Neural progenitor cell (in vitro differentiated cells): ENCODE data around the gene KIAA2012. TPM values are rescaled to one million over a fixed set of nuclear protein-coding genes. Genes with fewer than 3 reads are reported as not detected.

Source experiments
- DNase-seq: peaks from one replicate; pipeline ENCODE4 v3.0.0-alpha.2; 2016; ENCODE audit warnings: low spot score
- H2AFZ ChIP-seq: fragments of 200-600 bp; sonication (generic); replicated peaks from 2 replicates; pipeline ENCODE4 v1.6.1; 2016; ENCODE audit warnings: antibody characterized with exemption
- H3F3A ChIP-seq: fragments of 200-600 bp; sonication (generic); 2 replicates; pipeline ENCODE4 v1.6.1; 2016; ENCODE audit warnings: antibody characterized with exemption, low read depth
- H3K27ac ChIP-seq: fragments of 200-600 bp; sonication (generic); 2 replicates; pipeline ENCODE4 v1.5.1; 2016; ENCODE audit warnings: mild to moderate bottlenecking
- H3K27me3 ChIP-seq: fragments of 200-600 bp; sonication (generic); 2 replicates; pipeline ENCODE4 v1.6.1; 2016; ENCODE audit warnings: mild to moderate bottlenecking, moderate library complexity
- H3K36me3 ChIP-seq: fragments of 200-600 bp; sonication (generic); 2 replicates; pipeline ENCODE4 v1.5.1; 2016
- H3K4me1 ChIP-seq: fragments of 200-600 bp; sonication (generic); 2 replicates; pipeline ENCODE4 v1.6.1; 2016; ENCODE audit warnings: mixed run types
- H3K4me2 ChIP-seq: fragments of 200-600 bp; sonication (generic); 2 replicates; pipeline ENCODE4 v1.6.1; 2016
- H3K4me3 ChIP-seq: fragments of 200-600 bp; sonication (generic); 2 replicates; pipeline ENCODE4 v1.5.1; 2016
- H3K79me2 ChIP-seq: fragments of 200-600 bp; sonication (generic); 2 replicates; pipeline ENCODE4 v1.6.1; 2016; ENCODE audit warnings: low read depth
- H3K9ac ChIP-seq: fragments of 200-600 bp; sonication (generic); 2 replicates; pipeline ENCODE4 v1.6.1; 2016
- H3K9me3 ChIP-seq: fragments of 200-600 bp; sonication (generic); 2 replicates; pipeline ENCODE4 v1.5.1; 2016; ENCODE audit warnings: low read depth
- H4K20me1 ChIP-seq: fragments of 200-600 bp; sonication (generic); 2 replicates; pipeline ENCODE4 v1.6.1; 2016; ENCODE audit warnings: low read depth
- H3K27ac Mint-ChIP-seq: 3 replicates; pipeline ENCODE4 v1.8.0; 2021; ENCODE audit warnings: mixed read lengths
- H3K27me3 Mint-ChIP-seq: 2 replicates; pipeline ENCODE4 v1.8.0; 2022; ENCODE audit warnings: low read depth, mild to moderate bottlenecking, inconsistent platforms, moderate library complexity, mixed read lengths; ENCODE audit not compliant: insufficient read depth
- H3K36me3 Mint-ChIP-seq: 3 replicates; pipeline ENCODE4 v1.8.0; 2021; ENCODE audit warnings: mixed read lengths
- H3K4me1 Mint-ChIP-seq: 3 replicates; pipeline ENCODE4 v1.8.0; 2021; ENCODE audit warnings: mixed read lengths
- H3K4me3 Mint-ChIP-seq: 3 replicates; pipeline ENCODE4 v1.8.0; 2021; ENCODE audit warnings: mild to moderate bottlenecking, moderate library complexity, mixed read lengths
- H3K9me3 Mint-ChIP-seq: 3 replicates; pipeline ENCODE4 v1.8.0; 2020; ENCODE audit warnings: mixed read lengths
- EZH2 ChIP-seq: fragments of 200-600 bp; sonication (generic); IDR thresholded peaks from 2 replicates; pipeline ENCODE4 v1.6.1; 2017; ENCODE audit warnings: antibody characterized with exemption, mild to moderate bottlenecking, moderate library complexity
- EZH2phosphoT487 ChIP-seq: fragments of 200-600 bp; sonication (generic); IDR thresholded peaks from 2 replicates; pipeline ENCODE4 v1.6.1; 2017; ENCODE audit warnings: antibody characterized with exemption
- total RNA-seq: library from RNA; depleted of rRNA; stranded (reverse); fragments of >200 nt; gene quantifications from 2 replicates; pipeline ENCODE4 v1.2.3, GENCODE V29; 2015; ENCODE audit warnings: low replicate concordance
- TF ChIP-seq, protein P1 (sequence below): fragments of 200-600 bp; sonication (generic); IDR thresholded peaks from 2 replicates; pipeline ENCODE4 v1.5.1; 2017; ENCODE audit warnings: antibody characterized with exemption, mild to moderate bottlenecking

KIAA2012 gene
- total RNA-seq, 1 donor from 2014 or later = not detected

DNA sequence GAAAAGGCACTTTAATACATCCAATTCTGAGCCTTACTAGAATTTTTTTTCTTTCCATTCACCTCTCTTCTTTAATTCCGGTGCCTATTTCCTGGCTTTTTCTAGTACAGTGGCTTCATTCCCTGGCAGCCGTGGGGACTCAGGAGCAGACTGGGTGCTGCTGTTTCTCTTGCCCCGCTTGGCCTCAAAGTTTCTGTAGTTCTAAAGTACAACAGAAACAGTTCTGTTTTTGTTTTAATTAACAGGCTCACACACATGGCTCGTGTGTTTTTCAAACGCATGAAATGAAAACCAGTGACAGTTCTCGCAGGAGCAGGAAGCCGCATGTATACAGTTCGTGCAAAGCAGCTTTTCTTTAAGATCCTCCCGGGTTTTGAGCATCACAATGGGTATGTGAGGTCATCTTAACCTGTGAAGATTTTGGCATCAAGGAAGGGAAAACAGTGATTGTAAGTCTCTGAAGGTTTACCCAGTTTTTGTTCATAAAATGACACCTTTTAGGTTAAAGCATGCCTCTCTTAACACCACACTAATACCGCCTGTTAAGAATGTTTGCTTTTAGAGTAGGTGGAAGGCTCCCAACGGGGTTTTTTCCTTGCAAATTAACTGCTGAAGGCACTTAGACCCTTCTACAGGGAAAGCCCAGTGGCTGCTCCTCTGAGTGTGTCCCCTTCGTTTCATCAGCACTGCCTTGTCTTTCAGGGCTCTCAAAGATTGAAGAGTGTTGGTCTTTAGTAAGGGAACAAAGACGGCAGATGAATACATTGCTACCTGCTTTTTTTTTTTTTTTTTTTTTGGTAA is 33.6 kb upstream of the KIAA2012 start:
- Mint-ChIP-seq H3K27ac (peak overlapping the region; percentile 70), H3K9me3 (no peaks in the 10 kb centered on the region), H3K4me3 (peak overlapping the region; percentile 79), H3K4me1 (peaks cover 37% of the 10 kb centered on the region), H3K27me3 (no peaks in the 10 kb centered on the region), H3K36me3 (peaks cover 7% of the 10 kb centered on the region)
- H4K20me1 ChIP-seq = peaks cover 67% of the 10 kb centered on the region
- peaks cover 33% of the 10 kb centered on the region for H3K4me1 ChIP-seq
- H3K9ac ChIP-seq = no peak overlapping the region
- H3K9me3 ChIP-seq = no peaks in the 10 kb centered on the region
- peak; percentile 54 for DNase-seq
- H3K4me2 ChIP-seq = peak overlapping the region; percentile 83
- peak overlapping the region; percentile 93 for H3K4me3 ChIP-seq
- no peak overlapping the region for H2AFZ ChIP-seq
- H3K27me3 ChIP-seq = no peaks in the 10 kb centered on the region
- no peaks in the 10 kb centered on the region for H3K36me3 ChIP-seq
- peak overlapping the region; percentile 26 for H3K27ac ChIP-seq
- H3K79me2 ChIP-seq = peaks cover 62% of the 10 kb centered on the region
- peaks cover 57% of the 10 kb centered on the region for H3F3A ChIP-seq
- TF ChIP-seq EZH2phosphoT487 (no peak), EZH2 (no peak)
- TF ChIP-seq, protein P1, sequence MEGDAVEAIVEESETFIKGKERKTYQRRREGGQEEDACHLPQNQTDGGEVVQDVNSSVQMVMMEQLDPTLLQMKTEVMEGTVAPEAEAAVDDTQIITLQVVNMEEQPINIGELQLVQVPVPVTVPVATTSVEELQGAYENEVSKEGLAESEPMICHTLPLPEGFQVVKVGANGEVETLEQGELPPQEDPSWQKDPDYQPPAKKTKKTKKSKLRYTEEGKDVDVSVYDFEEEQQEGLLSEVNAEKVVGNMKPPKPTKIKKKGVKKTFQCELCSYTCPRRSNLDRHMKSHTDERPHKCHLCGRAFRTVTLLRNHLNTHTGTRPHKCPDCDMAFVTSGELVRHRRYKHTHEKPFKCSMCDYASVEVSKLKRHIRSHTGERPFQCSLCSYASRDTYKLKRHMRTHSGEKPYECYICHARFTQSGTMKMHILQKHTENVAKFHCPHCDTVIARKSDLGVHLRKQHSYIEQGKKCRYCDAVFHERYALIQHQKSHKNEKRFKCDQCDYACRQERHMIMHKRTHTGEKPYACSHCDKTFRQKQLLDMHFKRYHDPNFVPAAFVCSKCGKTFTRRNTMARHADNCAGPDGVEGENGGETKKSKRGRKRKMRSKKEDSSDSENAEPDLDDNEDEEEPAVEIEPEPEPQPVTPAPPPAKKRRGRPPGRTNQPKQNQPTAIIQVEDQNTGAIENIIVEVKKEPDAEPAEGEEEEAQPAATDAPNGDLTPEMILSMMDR = no peak

GRCh38 chr2:202040079-202040844 is 32.8 kb upstream of the KIAA2012 start:
- H3K9me3 Mint-ChIP-seq = no peaks in the 10 kb centered on the region
- peak overlapping the region; percentile 93 for H3K4me3 ChIP-seq
- peaks cover 54% of the 10 kb centered on the region for H3K79me2 ChIP-seq
- H3K9me3 ChIP-seq = no peaks in the 10 kb centered on the region
- H3K36me3 Mint-ChIP-seq = peaks cover 7% of the 10 kb centered on the region
- peaks cover 59% of the 10 kb centered on the region for H4K20me1 ChIP-seq
- H3K27me3 ChIP-seq = no peaks in the 10 kb centered on the region
- no peak for DNase-seq
- peak overlapping the region; percentile 79 for H3K4me3 Mint-ChIP-seq
- H3K36me3 ChIP-seq = no peaks in the 10 kb centered on the region
- TF ChIP-seq, protein P1 = no peak
- TF ChIP-seq EZH2 = no peak
- TF ChIP-seq EZH2phosphoT487 = no peak
- H3K4me1 ChIP-seq = peaks cover 38% of the 10 kb centered on the region
- H3K27ac ChIP-seq = no peak overlapping the region
- H3K27ac Mint-ChIP-seq = no peak overlapping the region
- peak overlapping the region; percentile 83 for H3K4me2 ChIP-seq
- no peak overlapping the region for H2AFZ ChIP-seq
- peaks cover 56% of the 10 kb centered on the region for H3F3A ChIP-seq
- H3K27me3 Mint-ChIP-seq = no peaks in the 10 kb centered on the region
- H3K9ac ChIP-seq = no peak overlapping the region
- H3K4me1 Mint-ChIP-seq = peaks cover 45% of the 10 kb centered on the region

- Histone ChIP-seq H3K27me3 (no peaks in the 10 kb centered on the region), H3F3A (peaks cover 48% of the 10 kb centered on the region), H4K20me1 (peaks cover 37% of the 10 kb centered on the region), H3K36me3 (no peaks in the 10 kb centered on the region), H3K4me2 (no peak overlapping the region), H3K9ac (no peak overlapping the region), H2AFZ (no peak overlapping the region), H3K4me1 (peaks cover 50% of the 10 kb centered on the region), H3K4me3 (no peak overlapping the region), H3K79me2 (peaks cover 33% of the 10 kb centered on the region), H3K27ac (no peak overlapping the region), H3K9me3 (no peaks in the 10 kb centered on the region)
- no peak overlapping the region for H3K4me3 Mint-ChIP-seq
- no peak for DNase-seq
- H3K4me1 Mint-ChIP-seq = peaks cover 56% of the 10 kb centered on the region
- no peak for TF ChIP-seq EZH2phosphoT487
- no peak for TF ChIP-seq EZH2
- TF ChIP-seq, protein P1 = no peak
- no peaks in the 10 kb centered on the region for H3K9me3 Mint-ChIP-seq
- peaks cover 7% of the 10 kb centered on the region for H3K36me3 Mint-ChIP-seq
- H3K27me3 Mint-ChIP-seq = no peaks in the 10 kb centered on the region
- H3K27ac Mint-ChIP-seq = no peak overlapping the region
Observed at GRCh38 chr2:202042444-202042843, 30.6 kb upstream of the KIAA2012 start.
